Kidney (tissue), 14 donors: ENCODE measurements around the gene KRTAP1-4. TPM values are rescaled to one million over a fixed set of nuclear protein-coding genes. Genes with fewer than 3 reads are reported as not detected.

Experiments used
- DNase-seq, 5 donors: peaks; one replicate each; pipeline ENCODE4 v3.0.0-alpha.2; 2013 to 2020
- FAIRE-seq: peaks from 2 replicates; lab custom pipeline; 2012; peaks lifted over from hg19 to GRCh38; lab: Jason Lieb, UNC
- H3K27ac ChIP-seq, 2 donors: one replicate each; pipeline ENCODE4 v1.7.0; 2013; ENCODE audit warnings: low read depth in 2 of 2, low read length in 2 of 2, inconsistent platforms in 1 of 2
- H3K27me3 ChIP-seq: one replicate; pipeline ENCODE4 v1.7.1; 2013; ENCODE audit warnings: low read length, inconsistent platforms; ENCODE audit not compliant: control insufficient read depth, insufficient read depth
- H3K36me3 ChIP-seq, 3 donors: one replicate each; pipeline versions ENCODE4 v1.7.0 to v1.7.1; 2013; ENCODE audit warnings: low read length in 3 of 3, control low read depth in 1 of 3, inconsistent platforms in 1 of 3; ENCODE audit not compliant: insufficient read depth in 3 of 3, control insufficient read depth in 2 of 3
- H3K4me1 ChIP-seq, 3 donors: one replicate each; pipeline versions ENCODE4 v1.7.0 to v1.7.1; 2013; ENCODE audit warnings: low read length in 3 of 3, inconsistent platforms in 1 of 3, low read depth in 1 of 3; ENCODE audit not compliant: control insufficient read depth in 2 of 3, insufficient read depth in 2 of 3
- H3K4me3 ChIP-seq, 3 donors: one replicate each; pipeline versions ENCODE4 v1.7.0 to v1.8.1; 2013; ENCODE audit warnings: low read length in 3 of 3, control low read depth in 1 of 3, inconsistent platforms in 1 of 3
- H3K9ac ChIP-seq, 3 donors: one replicate each; pipeline versions ENCODE4 v1.7.0 to v1.7.1; 2013; ENCODE audit warnings: low read length in 3 of 3, control low read depth in 1 of 3, inconsistent platforms in 1 of 3
- H3K9me3 ChIP-seq, 3 donors: one replicate each; pipeline versions ENCODE4 v1.7.0 to v1.7.1; 2013; ENCODE audit warnings: low read length in 3 of 3, control low read depth in 1 of 3, inconsistent platforms in 1 of 3; ENCODE audit not compliant: control insufficient read depth in 2 of 3, insufficient read depth in 1 of 3
- intact Hi-C: fragments of 100-400 bp; cut with DNase I; formaldehyde crosslinking; loops from one replicate; pipeline ENCODE4 v1.11.1; 2022
- polyA plus RNA-seq: library from polyadenylated mRNA; stranded (reverse); fragments of 350-450 nt; fragmentation: Illumina TruSeq; extraction: RNeasy Lipid Tissue Mini Kit (QIAGEN cat#74804); gene quantifications from one replicate; pipeline ENCODE4 v1.2.3, GENCODE V29; 2014; ENCODE audit warnings: low read depth, low replicate concordance; ENCODE audit not compliant: insufficient read depth
- total RNA-seq: library from RNA; stranded (reverse); fragmentation: NEBNext Ultra II Directional; extraction: Animal tissue kit (Norgen Biotek cat#: 25700); gene quantifications from one replicate; pipeline ENCODE4 v1.2.1, GENCODE V29; 2021
- TF ChIP-seq, protein P1 (sequence below): IDR thresholded peaks from 3 replicates; pipeline ENCODE4 v1.5.1; 2012; ENCODE audit warnings: mild to moderate bottlenecking, moderate library complexity, borderline replicate concordance; ENCODE audit not compliant: insufficient read depth; ENCODE audit errors: extremely low read depth
- donor health status: control.
- donor health status: control.
- donor health status: control.
- donor health status: control.
- donor health status: control.
- donor health status: DM: yes; HTN: yes; CAD: no.
- donor health status: Normal renal cell carcinoma (clear cell type).

The KRTAP1-4 gene
- total and polyA plus RNA-seq, 2 donors from 2014 or later: not detected

DNA sequence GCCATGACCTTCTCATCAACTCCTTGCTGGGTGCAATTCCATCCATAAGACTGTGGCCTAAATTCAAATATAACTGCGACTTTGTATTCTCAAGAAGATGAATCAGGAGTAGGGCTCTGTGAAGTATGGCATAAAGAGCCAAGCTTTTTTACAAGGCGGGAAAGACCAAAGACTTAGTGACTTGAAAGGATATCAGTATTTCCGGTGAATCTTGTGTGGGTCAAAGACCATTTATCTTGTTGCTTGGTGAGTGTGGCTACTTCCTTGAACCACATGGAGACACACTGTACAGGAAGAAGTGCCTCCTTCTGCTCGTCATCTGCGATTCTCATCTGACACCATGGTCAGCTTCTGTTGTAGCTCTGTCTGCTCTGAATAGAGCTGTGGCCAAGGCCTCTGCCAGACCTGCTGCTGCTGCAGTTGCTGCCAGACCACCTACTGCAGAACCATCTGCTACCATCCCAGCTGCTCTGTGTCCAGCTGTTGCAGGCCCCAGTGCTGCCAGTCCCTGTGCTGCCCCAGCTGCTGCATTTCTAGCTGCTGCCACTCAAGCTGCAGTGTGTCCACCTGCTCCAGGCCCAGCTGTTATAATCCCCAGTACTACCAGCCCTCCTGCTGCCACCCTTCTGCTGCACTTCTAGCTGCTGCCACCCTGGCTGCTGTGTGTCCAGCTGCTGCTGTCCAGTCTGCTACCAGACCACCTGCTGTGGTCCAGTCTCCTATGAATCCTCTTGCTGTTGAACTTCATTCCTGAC lies 41.8 kb upstream of the KRTAP1-4 start:
- Histone ChIP-seq H3K9me3 (no peaks in the 10 kb centered on the region), H3K4me1 (no peaks in the 10 kb centered on the region), H3K27me3 (no peaks in the 10 kb centered on the region), H3K9ac (no peak overlapping the region), H3K27ac (no peak overlapping the region), H3K4me3 (no peak overlapping the region), H3K36me3 (no peaks in the 10 kb centered on the region)
- DNase-seq: peak in 1 of 5 donors; percentile 8
- TF ChIP-seq, protein P1, sequence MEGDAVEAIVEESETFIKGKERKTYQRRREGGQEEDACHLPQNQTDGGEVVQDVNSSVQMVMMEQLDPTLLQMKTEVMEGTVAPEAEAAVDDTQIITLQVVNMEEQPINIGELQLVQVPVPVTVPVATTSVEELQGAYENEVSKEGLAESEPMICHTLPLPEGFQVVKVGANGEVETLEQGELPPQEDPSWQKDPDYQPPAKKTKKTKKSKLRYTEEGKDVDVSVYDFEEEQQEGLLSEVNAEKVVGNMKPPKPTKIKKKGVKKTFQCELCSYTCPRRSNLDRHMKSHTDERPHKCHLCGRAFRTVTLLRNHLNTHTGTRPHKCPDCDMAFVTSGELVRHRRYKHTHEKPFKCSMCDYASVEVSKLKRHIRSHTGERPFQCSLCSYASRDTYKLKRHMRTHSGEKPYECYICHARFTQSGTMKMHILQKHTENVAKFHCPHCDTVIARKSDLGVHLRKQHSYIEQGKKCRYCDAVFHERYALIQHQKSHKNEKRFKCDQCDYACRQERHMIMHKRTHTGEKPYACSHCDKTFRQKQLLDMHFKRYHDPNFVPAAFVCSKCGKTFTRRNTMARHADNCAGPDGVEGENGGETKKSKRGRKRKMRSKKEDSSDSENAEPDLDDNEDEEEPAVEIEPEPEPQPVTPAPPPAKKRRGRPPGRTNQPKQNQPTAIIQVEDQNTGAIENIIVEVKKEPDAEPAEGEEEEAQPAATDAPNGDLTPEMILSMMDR: no peak
- intact Hi-C loops: no loop called here
- no peak for FAIRE-seq

DNA sequence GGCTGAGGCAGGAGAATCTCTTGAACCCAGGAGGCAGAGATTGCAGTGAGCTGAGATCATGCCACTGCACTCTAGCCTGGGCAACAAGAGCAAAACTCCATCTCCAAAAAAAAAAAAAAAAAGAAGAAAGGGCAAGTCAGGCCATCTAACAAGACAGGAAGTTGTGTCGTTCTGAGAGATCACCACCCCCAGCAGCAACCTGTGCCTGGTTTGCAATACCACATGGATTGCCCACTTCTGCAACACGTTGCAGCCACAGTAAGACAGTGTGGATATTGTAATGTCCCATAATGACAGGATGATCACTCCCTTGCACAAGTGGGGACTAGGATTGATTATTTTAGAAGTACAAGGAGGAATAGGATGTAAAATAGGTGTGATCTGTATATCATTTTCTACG lies 39.0 kb upstream of the KRTAP1-4 start:
- Histone ChIP-seq H3K36me3 (no peaks in the 10 kb centered on the region), H3K4me3 (no peak overlapping the region), H3K9me3 (no peaks in the 10 kb centered on the region), H3K27me3 (no peaks in the 10 kb centered on the region), H3K27ac (no peak overlapping the region), H3K9ac (no peak overlapping the region), H3K4me1 (no peaks in the 10 kb centered on the region)
- TF ChIP-seq, protein P1: no peak
- DNase-seq (no peak), FAIRE-seq (no peak)
- intact Hi-C loops: no loop called here

DNA sequence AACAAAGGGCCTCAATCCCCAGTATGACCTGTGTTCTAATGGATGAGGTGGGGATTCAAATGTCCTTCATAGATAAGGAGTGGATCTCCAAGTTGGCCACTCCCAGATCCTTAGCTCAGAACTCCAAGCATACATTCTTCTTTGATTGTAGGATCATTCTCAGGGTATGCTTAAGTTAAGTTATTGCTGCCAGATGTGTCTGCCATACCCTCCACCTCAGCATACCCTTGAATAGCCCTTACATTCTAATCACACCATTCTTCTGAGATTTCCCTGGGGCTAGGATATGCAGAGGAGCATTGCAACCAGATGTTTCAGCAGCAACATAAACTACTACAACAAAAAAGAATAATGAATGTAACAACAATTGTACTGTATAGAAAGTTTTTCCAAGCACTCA lies 37.3 kb upstream of the KRTAP1-4 start:
- no peak overlapping the region for H3K4me3 ChIP-seq
- H3K36me3 ChIP-seq: no peaks in the 10 kb centered on the region
- no peak overlapping the region for H3K27ac ChIP-seq
- intact Hi-C loops: no loop called here
- DNase-seq (no peak), FAIRE-seq (no peak)
- H3K9me3 ChIP-seq: no peaks in the 10 kb centered on the region
- H3K9ac ChIP-seq: no peak overlapping the region
- H3K27me3 ChIP-seq: no peaks in the 10 kb centered on the region
- no peaks in the 10 kb centered on the region for H3K4me1 ChIP-seq
- TF ChIP-seq, protein P1: no peak
